ENCODE results near the gene HMGN4. TPM values are rescaled to one million over a fixed set of nuclear protein-coding genes. Genes with fewer than 3 reads are reported as not detected.

Gene HMGN4
- 92.3 TPM for total RNA-seq (2013)
- polyA plus RNA-seq (100 to 1,000 TPM in 1 of 3 donors, 10 to 100 TPM in 2; 28.1 to 116 (median 91.3) TPM), polyA minus RNA-seq (16.9 and 27.0 TPM in 2 replicates), total RNA-seq (11.1 to 81.7 (median 58.4) reads per million in 11 experiments)

- H3K27ac Mint-ChIP-seq = peak within 1 kb of the TSS; percentile 96 to 98 (median 98)
Observed at GRCh38 chr6:26537846-26538571, at the start of gene HMGN4. Gene HMGN4, plus strand, starts transcription at chr6:26538366. Its CDS starts 6,841 bp downstream, at chr6:26545207.

More at GRCh38 chr6:26537846-26538571, at the start of gene HMGN4:
- Mint-ChIP-seq H3K4me3 (peak within 1 kb of the TSS; percentile 88 to 98), H3K36me3 (peaks cover 10 to 15% of the 10 kb centered on the region in 2 donors), H3K27me3 (ENCODE audit: low read depth in 3 of 3) (peaks cover 0 to 1% (median 0%) of the 10 kb centered on the region in 3 donors), H3K4me1 (peaks cover 40% of the 10 kb centered on the region), H3K9me3 (no peaks in the 10 kb centered on the region)
- H3K9ac ChIP-seq (ENCODE audit: insufficient read depth, low read length, poor library complexity, severe bottlenecking) = peak within 1 kb of the TSS; percentile 86
- no peaks in the 10 kb centered on the region for H3K9me3 ChIP-seq (replicated peaks in 1 of 2; ENCODE audit: control insufficient read depth in 1 of 2, insufficient read depth in 1 of 2, low read length in 2 of 2)
- peak within 1 kb of the TSS; percentile 95 for H3K4me2 ChIP-seq (replicated peaks; ENCODE audit: extremely low read depth, low read length, poor library complexity, severe bottlenecking)
- H3K4me3 ChIP-seq (replicated peaks in 1 of 3; ENCODE audit: low read depth in 2 of 3, low read length in 3 of 3) = peak within 1 kb of the TSS; percentile 62 to 96 (median 89)
- H3K27ac ChIP-seq (ENCODE audit: low read depth in 1 of 2, low read length in 2 of 2) = peak within 1 kb of the TSS; percentile 92 to 96
- intact Hi-C loops (cut with micrococcal nuclease) = loop anchor here (2.0 to 10.0 kb wide), 6 partner anchors 15 to 1547 kb away; partner anchors contain the start of gene ZNF165 (in 1 of the 2)
- no peaks in the 10 kb centered on the region for H4K20me1 ChIP-seq (ENCODE audit: insufficient read depth, low read length)
- H3K4me1 ChIP-seq (ENCODE audit: control insufficient read depth in 1 of 2, insufficient read depth in 2 of 2, low read length in 2 of 2) = peaks cover 25 to 40% of the 10 kb centered on the region in 2 donors
- H3K36me3 ChIP-seq (replicated peaks in 1 of 2; ENCODE audit: control insufficient read depth in 1 of 2, insufficient read depth in 2 of 2, low read length in 2 of 2) = peaks cover 0 to 8% of the 10 kb centered on the region in 2 donors
- peak within 1 kb of the TSS; percentile 98 for H2AFZ ChIP-seq (ENCODE audit: insufficient read depth, low read depth, low read length, poor library complexity, severe bottlenecking)
- WGBS (ENCODE audit: insufficient coverage) = under 1% methylated on average over 44 of the region's 49 CpGs
- no peak for TF ChIP-seq CTCF (IDR thresholded peaks at IDR 0.05)
- H3K79me2 ChIP-seq (ENCODE audit: insufficient read depth, low read length) = peaks cover 48% of the 10 kb centered on the region
- H3K27me3 ChIP-seq (ENCODE audit: control insufficient read depth in 2 of 2, insufficient read depth in 2 of 2, low read length in 2 of 2) = no peaks in the 10 kb centered on the region
- DNase-seq = peak; percentile 89 to 96 (median 89)

Measured in CD14-positive monocyte (primary cell).